H1 (cell line): ENCODE results near the gene BHMT2. TPM values are rescaled to one million over a fixed set of nuclear protein-coding genes. Genes with fewer than 3 reads are reported as not detected.

Source experiments
- CTCF ChIA-PET: fragments of 300-600 bp; sonication (Branson Sonifier 250); formaldehyde crosslinking; loops from one replicate; lab custom pipeline; 2021; ENCODE audit not compliant: partially characterized antibody; lab: Charles Lee
- POLR2A ChIA-PET: fragments of 300-600 bp; sonication (Branson Sonifier 250); formaldehyde crosslinking; loops from one replicate; lab custom pipeline; 2021; ENCODE audit warnings: inconsistent platforms; ENCODE audit not compliant: partially characterized antibody; lab: Charles Lee
- DNase-seq, 2 experiments: peaks; one replicate each; pipeline versions ENCODE4 v3.0.0 to v3.0.0-alpha.2; 2010 to 2022; ENCODE audit warnings: low spot score in 2 of 2, low read depth in 1 of 2, mixed read lengths in 1 of 2
- FAIRE-seq: peaks from 2 replicates; lab custom pipeline; 2011; peaks lifted over from hg19 to GRCh38; lab: Jason Lieb, UNC
- H2AFZ ChIP-seq: 2 replicates; pipeline ENCODE4 v1.8.1; 2012; ENCODE audit warnings: low read length, inconsistent platforms
- H2AK5ac ChIP-seq: 2 replicates; pipeline ENCODE4 v1.6.1; 2013; ENCODE audit warnings: low read depth, low read length
- H2BK120ac ChIP-seq: replicated peaks from 2 replicates; pipeline ENCODE3; 2013; ENCODE audit warnings: low read depth, low read length, inconsistent platforms
- H2BK12ac ChIP-seq: 2 replicates; pipeline ENCODE4 v1.6.1; 2013; ENCODE audit warnings: low read depth, low read length
- H2BK15ac ChIP-seq: 2 replicates; pipeline ENCODE4 v1.6.1; 2013; ENCODE audit warnings: low read length
- H2BK20ac ChIP-seq: 2 replicates; pipeline ENCODE4 v1.6.1; 2013; ENCODE audit warnings: low read length
- H2BK5ac ChIP-seq: 2 replicates; pipeline ENCODE4 v1.6.1; 2013; ENCODE audit warnings: low read depth, low read length
- H3K14ac ChIP-seq: 2 replicates; pipeline ENCODE4 v1.6.1; 2013; ENCODE audit warnings: inconsistent platforms; ENCODE audit not compliant: insufficient read length
- H3K18ac ChIP-seq: 2 replicates; pipeline ENCODE4 v1.6.1; 2013; ENCODE audit warnings: low read length; ENCODE audit errors: extremely low read depth
- H3K23ac ChIP-seq: 2 replicates; pipeline ENCODE4 v1.6.1; 2013; ENCODE audit warnings: inconsistent platforms; ENCODE audit not compliant: insufficient read length
- H3K23me2 ChIP-seq: 2 replicates; pipeline ENCODE4 v1.6.1; 2013; ENCODE audit warnings: low read depth, low read length
- H3K27ac ChIP-seq: 2 replicates; pipeline ENCODE4 v1.6.1; 2011; ENCODE audit warnings: low read depth, low read length, inconsistent platforms
- H3K27me3 ChIP-seq, 4 experiments: replicated peaks in 1 of 4; 1 replicate in 1 of 4; 2 replicates in 3 of 4; pipeline versions ENCODE4 v1.6.1 to v1.8.1; 2011 to 2013; ENCODE audit warnings: low read length in 3 of 4, mild to moderate bottlenecking in 3 of 4, inconsistent platforms in 2 of 4, mixed read lengths in 2 of 4, moderate library complexity in 1 of 4; ENCODE audit not compliant: control insufficient read depth in 3 of 4, insufficient read depth in 3 of 4; ENCODE audit errors: extremely low read depth in 1 of 4
- H3K36me3 ChIP-seq, 4 experiments: 2 replicates each; pipeline versions ENCODE4 v1.6.1 to v1.8.1; 2011 to 2013; ENCODE audit warnings: mild to moderate bottlenecking in 4 of 4, low read length in 3 of 4, moderate library complexity in 2 of 4, control low read depth in 1 of 4, inconsistent platforms in 1 of 4; ENCODE audit not compliant: insufficient read depth in 4 of 4, control insufficient read depth in 2 of 4
- H3K4ac ChIP-seq: replicated peaks from 2 replicates; pipeline ENCODE3; 2013; ENCODE audit warnings: low read length, low read depth, mixed read lengths, inconsistent platforms; ENCODE audit not compliant: insufficient read length
- H3K4me1 ChIP-seq, 4 experiments: replicated peaks in 1 of 4; 1 replicate in 1 of 4; 2 replicates in 3 of 4; pipeline versions ENCODE4 v1.6.1 to v1.8.1; 2011 to 2013; ENCODE audit warnings: low read length in 3 of 4, inconsistent platforms in 2 of 4, mixed read lengths in 1 of 4; ENCODE audit not compliant: insufficient read depth in 4 of 4, control insufficient read depth in 3 of 4
- H3K4me2 ChIP-seq, 2 experiments: 2 replicates each; pipeline versions ENCODE4 v1.6.1 to v1.8.1; 2011 to 2013; ENCODE audit warnings: low read depth in 2 of 2, low read length in 2 of 2, control low read depth in 1 of 2, inconsistent platforms in 1 of 2, mild to moderate bottlenecking in 1 of 2; ENCODE audit not compliant: insufficient read depth in 1 of 2
- H3K4me3 ChIP-seq, 4 experiments: fragments of 200-600, 300-600 bp in 1 of 4; sonication (generic), shearing (Covaris generic), sonication (Bioruptor Twin) in 1 of 4; 2 replicates each; pipeline versions ENCODE4 v1.5.1 to v1.8.1; 2011 to 2016; ENCODE audit warnings: low read length in 4 of 4, low read depth in 3 of 4, control low read depth in 2 of 4, inconsistent platforms in 2 of 4, mild to moderate bottlenecking in 2 of 4, mixed read lengths in 1 of 4, moderate library complexity in 1 of 4; ENCODE audit not compliant: insufficient read depth in 2 of 4; ENCODE audit errors: extremely low read depth in 1 of 4
- H3K56ac ChIP-seq: replicated peaks from 2 replicates; pipeline ENCODE3; 2013; ENCODE audit warnings: low read depth, mild to moderate bottlenecking, mixed read lengths, low read length, inconsistent platforms; ENCODE audit not compliant: insufficient read length
- H3K79me1 ChIP-seq: 2 replicates; pipeline ENCODE4 v1.6.1; 2013; ENCODE audit warnings: low read depth, low read length, control low read depth
- H3K79me2 ChIP-seq, 2 experiments: 2 replicates each; pipeline versions ENCODE4 v1.6.1 to v1.8.1; 2012 to 2013; ENCODE audit warnings: low read length in 2 of 2, mild to moderate bottlenecking in 2 of 2, inconsistent platforms in 1 of 2; ENCODE audit not compliant: insufficient read depth in 2 of 2, control insufficient read depth in 1 of 2
- H3K9ac ChIP-seq, 4 experiments: replicated peaks in 1 of 4; 1 replicate in 1 of 4; 2 replicates in 3 of 4; pipeline versions ENCODE4 v1.6.1 to v1.8.1; 2011 to 2013; ENCODE audit warnings: low read depth in 3 of 4, low read length in 3 of 4, control low read depth in 2 of 4, mild to moderate bottlenecking in 2 of 4, moderate library complexity in 2 of 4, inconsistent platforms in 1 of 4; ENCODE audit errors: extremely low read depth in 1 of 4
- H3K9me3 ChIP-seq, 2 experiments: 2 replicates each; pipeline versions ENCODE4 v1.6.1 to v1.8.1; 2012 to 2013; ENCODE audit warnings: mild to moderate bottlenecking in 2 of 2, moderate library complexity in 2 of 2, control low read depth in 1 of 2, inconsistent platforms in 1 of 2, low read depth in 1 of 2, low read length in 1 of 2, mixed read lengths in 1 of 2; ENCODE audit not compliant: insufficient read depth in 2 of 2
- H4K20me1 ChIP-seq, 2 experiments: replicated peaks in 1 of 2; 2 replicates each; pipeline versions ENCODE3 to v1.8.1; 2011 to 2013; ENCODE audit warnings: inconsistent platforms in 2 of 2, low read length in 2 of 2, mild to moderate bottlenecking in 1 of 2; ENCODE audit not compliant: insufficient read depth in 2 of 2, control insufficient read depth in 1 of 2
- H4K5ac ChIP-seq: 2 replicates; pipeline ENCODE4 v1.6.1; 2013; ENCODE audit warnings: low read length, low read depth, mixed read lengths, inconsistent platforms; ENCODE audit not compliant: insufficient read length
- H4K8ac ChIP-seq: 2 replicates; pipeline ENCODE4 v1.8.0; 2013; ENCODE audit warnings: mild to moderate bottlenecking, moderate library complexity, low read length, inconsistent platforms; ENCODE audit not compliant: insufficient read depth; ENCODE audit errors: extremely low read depth
- H4K91ac ChIP-seq: replicated peaks from 2 replicates; pipeline ENCODE3; 2013; ENCODE audit warnings: low read length, mixed read lengths, inconsistent platforms; ENCODE audit not compliant: insufficient read length
- BACH1 ChIP-seq: IDR thresholded peaks from 2 replicates; pipeline ENCODE4 v1.6.1; 2012; ENCODE audit warnings: low read length, improper control_type of control experiment
- KDM5A ChIP-seq: fragments of 200-600 bp; IDR thresholded peaks from 2 replicates; pipeline ENCODE4 v1.7.1; 2012; ENCODE audit warnings: mild to moderate bottlenecking, low read length, inconsistent platforms, mixed read lengths
- NRF1 ChIP-seq: IDR thresholded peaks from 2 replicates; pipeline ENCODE4 v1.6.1; 2011; ENCODE audit warnings: mild to moderate bottlenecking, low read depth, low read length, improper control_type of control experiment
- RBBP5 ChIP-seq: IDR thresholded peaks from 2 replicates; pipeline ENCODE4 v1.7.1; 2012; ENCODE audit warnings: low read depth, mild to moderate bottlenecking, inconsistent platforms, low read length, moderate library complexity, borderline replicate concordance
- RXRA ChIP-seq: IDR thresholded peaks from 2 replicates; pipeline ENCODE4 v1.6.1; 2011; ENCODE audit warnings: low read depth, mild to moderate bottlenecking, low read length, moderate library complexity; ENCODE audit not compliant: insufficient read depth
- ZNF274 ChIP-seq: IDR thresholded peaks from 2 replicates; pipeline ENCODE4 v1.7.0; 2012; ENCODE audit warnings: low read length, borderline replicate concordance; ENCODE audit errors: extremely low read depth
- WGBS, 2 experiments: shearing (Covaris generic) in 1 of 2; methylation state at CpG; one replicate each; pipeline versions ENCODE4 v1.1.6 to v1.1.7; 2013 to 2015; ENCODE audit warnings: low lambda C conversion rate in 2 of 2, mixed read lengths in 2 of 2, inconsistent platforms in 1 of 2, low coverage in 1 of 2, missing lambda C conversion rate in 1 of 2; ENCODE audit not compliant: insufficient replicate concordance in 2 of 2, insufficient coverage in 1 of 2, insufficient read length in 1 of 2; ENCODE audit errors: extremely low coverage in 1 of 2, missing lambda C conversion rate in 1 of 2; 5-methylcytosine and 5-hydroxymethylcytosine counted together
- polyA plus RNA-seq, 7 experiments: library from polyadenylated mRNA; depleted of rRNA in 3 of 7; stranded (reverse) in 5 of 7; unstranded in 2 of 7; fragments of >200 nt in 5 of 7; fragments of 200-250 nt in 2 of 7; gene quantifications; 1 replicate in 5 of 7; 2 replicates in 1 of 7; 4 replicates in 1 of 7; pipeline versions ENCODE4 v1.2.1 to v1.2.3, GENCODE V29; 2011 to 2013; ENCODE audit warnings: missing spikeins in 2 of 7, mixed read lengths in 2 of 7
- total RNA-seq: library from RNA; stranded (reverse); fragmentation: NEBNext Ultra II Directional; extraction: Animal tissue kit (Norgen Biotek cat#: 25700); gene quantifications from 2 replicates; pipeline ENCODE4 v1.2.1, GENCODE V29; 2021
- TF ChIP-seq, protein P1 (sequence below): IDR thresholded peaks from 2 replicates; pipeline ENCODE4 v1.6.1; 2011; ENCODE audit warnings: low read depth, mild to moderate bottlenecking, low read length; ENCODE audit not compliant: insufficient read depth

The BHMT2 gene
- total and polyA plus RNA-seq, 2 of the 8 experiments (the other 6 are each of a cell fraction or from before 2014, with no cell fraction given): 0.11 TPM; not detected in 1

DNA sequence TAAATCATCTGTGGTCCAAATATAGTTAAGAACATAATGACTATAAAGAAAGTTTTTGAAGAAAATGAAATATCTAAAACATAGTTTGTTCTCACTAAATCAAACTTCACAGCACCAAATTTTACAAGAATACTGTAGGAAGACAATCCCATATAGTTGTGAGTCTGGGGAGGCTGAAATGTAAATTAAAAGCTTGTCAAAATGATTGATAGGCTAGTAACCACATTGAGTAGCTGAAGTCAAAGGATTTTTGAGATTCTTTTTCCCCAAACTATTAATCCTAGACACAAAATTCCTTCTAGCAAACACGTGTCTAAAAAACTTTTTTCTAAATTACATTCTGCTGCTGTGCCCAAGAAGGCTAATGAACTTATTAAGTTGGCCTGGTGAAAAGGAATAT is 55.0 kb downstream of the BHMT2 start:
- Histone ChIP-seq H3K9ac (no peak overlapping the region), H2BK5ac (no peak overlapping the region), H4K91ac (no peak overlapping the region), H2AK5ac (no peak overlapping the region), H3K36me3 (no peaks in the 10 kb centered on the region), H2BK15ac (no peak overlapping the region), H3K27me3 (no peaks in the 10 kb centered on the region), H3K27ac (no peak overlapping the region), H2BK12ac (no peak overlapping the region), H3K18ac (no peak overlapping the region), H3K9me3 (no peaks in the 10 kb centered on the region), H2BK20ac (no peak overlapping the region), H2AFZ (no peak overlapping the region), H3K4me1 (no peaks in the 10 kb centered on the region), H3K14ac (no peak overlapping the region), H4K20me1 (no peaks in the 10 kb centered on the region), H3K23ac (no peak overlapping the region), H3K23me2 (no peaks in the 10 kb centered on the region), H2BK120ac (no peak overlapping the region), H4K5ac (no peak overlapping the region), H3K4me3 (no peak overlapping the region), H3K79me1 (no peaks in the 10 kb centered on the region), H3K4me2 (no peak overlapping the region), H4K8ac (no peak overlapping the region), H3K4ac (no peak overlapping the region), H3K79me2 (no peaks in the 10 kb centered on the region), H3K56ac (no peak overlapping the region)
- CTCF ChIA-PET: interaction anchor here (0.6 to 4.2 kb wide), 2 partner anchors 100 to 804 kb away, joined by 3 to 13 read pairs; no protein-coding TSS in a partner anchor
- POLR2A ChIA-PET: no interaction called here
- 76% methylated on average over 1 of the region's 1 CpG; no CpG with 5 or more reads in 1 of the 2 experiments for WGBS, 2 experiments
- FAIRE-seq (no peak), DNase-seq (no peak)
- TF ChIP-seq RXRA (no peak), BACH1 (no peak), KDM5A (no peak), RBBP5 (no peak), ZNF274 (no peak), NRF1 (no peak)
- TF ChIP-seq, protein P1, sequence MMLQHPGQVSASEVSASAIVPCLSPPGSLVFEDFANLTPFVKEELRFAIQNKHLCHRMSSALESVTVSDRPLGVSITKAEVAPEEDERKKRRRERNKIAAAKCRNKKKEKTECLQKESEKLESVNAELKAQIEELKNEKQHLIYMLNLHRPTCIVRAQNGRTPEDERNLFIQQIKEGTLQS: no peak
